Neural cell (in vitro differentiated cells): ENCODE results near the gene VPS39.

Experiments
- EZH2 ChIP-seq: fragments of 200-600, 300-800 bp; shearing (Covaris generic), sonication (generic); IDR thresholded peaks from 2 replicates; pipeline ENCODE4 v1.6.1; 2014; ENCODE audit warnings: antibody characterized with exemption, low read length, borderline replicate concordance, mild to moderate bottlenecking; ENCODE audit not compliant: insufficient read depth, poor library complexity, severe bottlenecking
- POLR2AphosphoS5 ChIP-seq: IDR thresholded peaks from 2 replicates; pipeline ENCODE4 v1.6.1; 2012
- RAD21 ChIP-seq: fragments of 450-650 bp; conservative IDR thresholded peaks from 2 replicates; pipeline ENCODE4 v1.6.1; 2014; ENCODE audit warnings: antibody characterized with exemption, mild to moderate bottlenecking, moderate library complexity
- TF ChIP-seq, protein P1 (sequence below): IDR thresholded peaks from 2 replicates; pipeline ENCODE4 v1.6.1; 2012; ENCODE audit warnings: borderline replicate concordance
- TF ChIP-seq, protein P2 (sequence below): fragments of 450-650 bp; IDR thresholded peaks from 2 replicates; pipeline ENCODE4 v1.5.1; 2014; ENCODE audit warnings: antibody characterized with exemption, mild to moderate bottlenecking, moderate library complexity; ENCODE audit not compliant: poor library complexity, severe bottlenecking

DNA sequence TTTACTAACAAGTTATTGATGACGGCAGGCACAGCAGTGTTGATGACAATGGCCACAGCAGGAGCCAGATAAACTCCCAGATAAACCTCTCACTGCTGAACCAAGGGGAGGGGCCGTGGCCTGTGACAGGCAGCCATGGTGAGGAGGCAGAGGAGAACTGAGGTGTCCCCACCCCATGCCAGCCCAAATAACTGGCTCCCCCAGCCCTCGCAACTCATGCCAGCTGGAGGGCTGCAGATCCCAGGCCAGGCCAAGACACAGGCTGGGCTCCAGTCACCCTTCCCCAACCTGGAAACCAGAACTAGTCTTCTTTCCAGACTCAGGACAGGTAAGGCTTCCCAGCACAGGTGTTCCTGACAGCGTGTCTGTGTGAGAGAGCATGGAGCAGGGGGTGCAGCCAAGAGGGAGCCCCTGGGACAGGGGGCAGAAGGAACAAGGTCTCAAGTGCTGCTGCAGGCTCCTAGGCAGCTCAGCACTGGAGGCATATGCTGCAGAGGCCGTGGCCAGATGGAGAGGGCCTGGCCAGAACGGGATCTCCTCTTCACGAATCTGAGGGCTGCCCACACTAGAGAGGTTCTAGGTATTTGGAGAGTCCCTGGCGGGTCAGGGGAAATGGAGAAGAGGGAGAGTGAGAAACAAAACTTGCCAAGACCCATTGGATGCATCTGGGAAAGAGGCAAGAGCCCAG lies 67.6 kb downstream of the VPS39 start:
- TF ChIP-seq, protein P1, sequence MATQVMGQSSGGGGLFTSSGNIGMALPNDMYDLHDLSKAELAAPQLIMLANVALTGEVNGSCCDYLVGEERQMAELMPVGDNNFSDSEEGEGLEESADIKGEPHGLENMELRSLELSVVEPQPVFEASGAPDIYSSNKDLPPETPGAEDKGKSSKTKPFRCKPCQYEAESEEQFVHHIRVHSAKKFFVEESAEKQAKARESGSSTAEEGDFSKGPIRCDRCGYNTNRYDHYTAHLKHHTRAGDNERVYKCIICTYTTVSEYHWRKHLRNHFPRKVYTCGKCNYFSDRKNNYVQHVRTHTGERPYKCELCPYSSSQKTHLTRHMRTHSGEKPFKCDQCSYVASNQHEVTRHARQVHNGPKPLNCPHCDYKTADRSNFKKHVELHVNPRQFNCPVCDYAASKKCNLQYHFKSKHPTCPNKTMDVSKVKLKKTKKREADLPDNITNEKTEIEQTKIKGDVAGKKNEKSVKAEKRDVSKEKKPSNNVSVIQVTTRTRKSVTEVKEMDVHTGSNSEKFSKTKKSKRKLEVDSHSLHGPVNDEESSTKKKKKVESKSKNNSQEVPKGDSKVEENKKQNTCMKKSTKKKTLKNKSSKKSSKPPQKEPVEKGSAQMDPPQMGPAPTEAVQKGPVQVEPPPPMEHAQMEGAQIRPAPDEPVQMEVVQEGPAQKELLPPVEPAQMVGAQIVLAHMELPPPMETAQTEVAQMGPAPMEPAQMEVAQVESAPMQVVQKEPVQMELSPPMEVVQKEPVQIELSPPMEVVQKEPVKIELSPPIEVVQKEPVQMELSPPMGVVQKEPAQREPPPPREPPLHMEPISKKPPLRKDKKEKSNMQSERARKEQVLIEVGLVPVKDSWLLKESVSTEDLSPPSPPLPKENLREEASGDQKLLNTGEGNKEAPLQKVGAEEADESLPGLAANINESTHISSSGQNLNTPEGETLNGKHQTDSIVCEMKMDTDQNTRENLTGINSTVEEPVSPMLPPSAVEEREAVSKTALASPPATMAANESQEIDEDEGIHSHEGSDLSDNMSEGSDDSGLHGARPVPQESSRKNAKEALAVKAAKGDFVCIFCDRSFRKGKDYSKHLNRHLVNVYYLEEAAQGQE, result no peak
- TF ChIP-seq, protein P2, sequence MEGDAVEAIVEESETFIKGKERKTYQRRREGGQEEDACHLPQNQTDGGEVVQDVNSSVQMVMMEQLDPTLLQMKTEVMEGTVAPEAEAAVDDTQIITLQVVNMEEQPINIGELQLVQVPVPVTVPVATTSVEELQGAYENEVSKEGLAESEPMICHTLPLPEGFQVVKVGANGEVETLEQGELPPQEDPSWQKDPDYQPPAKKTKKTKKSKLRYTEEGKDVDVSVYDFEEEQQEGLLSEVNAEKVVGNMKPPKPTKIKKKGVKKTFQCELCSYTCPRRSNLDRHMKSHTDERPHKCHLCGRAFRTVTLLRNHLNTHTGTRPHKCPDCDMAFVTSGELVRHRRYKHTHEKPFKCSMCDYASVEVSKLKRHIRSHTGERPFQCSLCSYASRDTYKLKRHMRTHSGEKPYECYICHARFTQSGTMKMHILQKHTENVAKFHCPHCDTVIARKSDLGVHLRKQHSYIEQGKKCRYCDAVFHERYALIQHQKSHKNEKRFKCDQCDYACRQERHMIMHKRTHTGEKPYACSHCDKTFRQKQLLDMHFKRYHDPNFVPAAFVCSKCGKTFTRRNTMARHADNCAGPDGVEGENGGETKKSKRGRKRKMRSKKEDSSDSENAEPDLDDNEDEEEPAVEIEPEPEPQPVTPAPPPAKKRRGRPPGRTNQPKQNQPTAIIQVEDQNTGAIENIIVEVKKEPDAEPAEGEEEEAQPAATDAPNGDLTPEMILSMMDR, result no peak
- TF ChIP-seq RAD21 (no peak), POLR2AphosphoS5 (no peak), EZH2 (no peak)
